H54 (cell line): Measurements from ENCODE around the gene PLCG2.

Source experiments
- DNase-seq: peaks from one replicate; pipeline ENCODE4 v3.0.0; 2011; ENCODE audit warnings: low spot score, mixed read lengths; ENCODE audit not compliant: insufficient read length
- FAIRE-seq: peaks from 3 replicates; lab custom pipeline; 2011; peaks lifted over from hg19 to GRCh38; lab: Jason Lieb, UNC
- POLR2A ChIP-seq: IDR thresholded peaks from 2 replicates; pipeline ENCODE4 v1.6.1; 2011; ENCODE audit warnings: low read depth, mild to moderate bottlenecking, low read length

PLCG2 gene

GRCh38 chr16:81913222-81913621 is 134.1 kb downstream of the PLCG2 start:
- DNase-seq (no peak), FAIRE-seq (no peak)
- no peak for TF ChIP-seq POLR2A

- no peak for DNase-seq
- TF ChIP-seq POLR2A: no peak
- no peak for FAIRE-seq
These were observed 138.3 kb downstream of the PLCG2 start for GRCh38 chr16:81917375-81917774.

- FAIRE-seq: no peak
- no peak for DNase-seq
- no peak for TF ChIP-seq POLR2A
These were observed 139.8 kb downstream of the PLCG2 start for GRCh38 chr16:81918927-81919326.

- TF ChIP-seq POLR2A: no peak
- DNase-seq: no peak
- no peak for FAIRE-seq
These were observed 141.4 kb downstream of the PLCG2 start for GRCh38 chr16:81920498-81920897.

GRCh38 chr16:81921085-81921814 is 142.2 kb downstream of the PLCG2 start:
- DNase-seq: no peak
- no peak for FAIRE-seq
- no peak for TF ChIP-seq POLR2A

GRCh38 chr16:81921843-81922584 is 142.9 kb downstream of the PLCG2 start:
- no peak for TF ChIP-seq POLR2A
- no peak for FAIRE-seq

GRCh38 chr16:81923296-81923695 is 144.2 kb downstream of the PLCG2 start:
- no peak for DNase-seq
- FAIRE-seq: no peak
- TF ChIP-seq POLR2A: no peak

More at GRCh38 chr16:81921843-81922584, 142.9 kb downstream of the PLCG2 start:
- DNase-seq: no peak

- TF ChIP-seq POLR2A: no peak
- FAIRE-seq (no peak), DNase-seq (no peak)
These were observed 145.9 kb downstream of the PLCG2 start for GRCh38 chr16:81925016-81925415.

GRCh38 chr16:81926036-81926435 is 146.9 kb downstream of the PLCG2 start:
- DNase-seq: no peak
- FAIRE-seq: no peak
- no peak for TF ChIP-seq POLR2A

- no peak for FAIRE-seq
- DNase-seq: no peak
- no peak for TF ChIP-seq POLR2A
These were observed 148.6 kb downstream of the PLCG2 start for GRCh38 chr16:81927561-81928185.

- TF ChIP-seq POLR2A: no peak
- no peak for FAIRE-seq
- no peak for DNase-seq
These were observed 149.3 kb downstream of the PLCG2 start for GRCh38 chr16:81928271-81928918.

- TF ChIP-seq POLR2A: no peak
- FAIRE-seq (no peak), DNase-seq (no peak)
These were observed 149.9 kb downstream of the PLCG2 start for GRCh38 chr16:81928975-81929374.

- FAIRE-seq (no peak), DNase-seq (no peak)
- no peak for TF ChIP-seq POLR2A
These were observed 150.8 kb downstream of the PLCG2 start for GRCh38 chr16:81929841-81930240.

GRCh38 chr16:81931927-81932326 is 152.8 kb downstream of the PLCG2 start:
- no peak for FAIRE-seq
- no peak for DNase-seq
- TF ChIP-seq POLR2A: no peak
